GM18868 (cell line): ENCODE results near the gene OTUD4.
"Not testable (repeated sequence)": the region's sequence is repeated elsewhere in the genome, so short reads cannot be mapped to it uniquely, and the experiment has no call there.

Source experiments
- ATAC-seq: cut with Tn5 transposase; IDR thresholded peaks from one replicate; pipeline ENCODE4 v1.9.1; 2021; ENCODE audit warnings: mild to moderate bottlenecking, moderate library complexity; ENCODE audit not compliant: unreplicated experiment

The OTUD4 gene, protein sequence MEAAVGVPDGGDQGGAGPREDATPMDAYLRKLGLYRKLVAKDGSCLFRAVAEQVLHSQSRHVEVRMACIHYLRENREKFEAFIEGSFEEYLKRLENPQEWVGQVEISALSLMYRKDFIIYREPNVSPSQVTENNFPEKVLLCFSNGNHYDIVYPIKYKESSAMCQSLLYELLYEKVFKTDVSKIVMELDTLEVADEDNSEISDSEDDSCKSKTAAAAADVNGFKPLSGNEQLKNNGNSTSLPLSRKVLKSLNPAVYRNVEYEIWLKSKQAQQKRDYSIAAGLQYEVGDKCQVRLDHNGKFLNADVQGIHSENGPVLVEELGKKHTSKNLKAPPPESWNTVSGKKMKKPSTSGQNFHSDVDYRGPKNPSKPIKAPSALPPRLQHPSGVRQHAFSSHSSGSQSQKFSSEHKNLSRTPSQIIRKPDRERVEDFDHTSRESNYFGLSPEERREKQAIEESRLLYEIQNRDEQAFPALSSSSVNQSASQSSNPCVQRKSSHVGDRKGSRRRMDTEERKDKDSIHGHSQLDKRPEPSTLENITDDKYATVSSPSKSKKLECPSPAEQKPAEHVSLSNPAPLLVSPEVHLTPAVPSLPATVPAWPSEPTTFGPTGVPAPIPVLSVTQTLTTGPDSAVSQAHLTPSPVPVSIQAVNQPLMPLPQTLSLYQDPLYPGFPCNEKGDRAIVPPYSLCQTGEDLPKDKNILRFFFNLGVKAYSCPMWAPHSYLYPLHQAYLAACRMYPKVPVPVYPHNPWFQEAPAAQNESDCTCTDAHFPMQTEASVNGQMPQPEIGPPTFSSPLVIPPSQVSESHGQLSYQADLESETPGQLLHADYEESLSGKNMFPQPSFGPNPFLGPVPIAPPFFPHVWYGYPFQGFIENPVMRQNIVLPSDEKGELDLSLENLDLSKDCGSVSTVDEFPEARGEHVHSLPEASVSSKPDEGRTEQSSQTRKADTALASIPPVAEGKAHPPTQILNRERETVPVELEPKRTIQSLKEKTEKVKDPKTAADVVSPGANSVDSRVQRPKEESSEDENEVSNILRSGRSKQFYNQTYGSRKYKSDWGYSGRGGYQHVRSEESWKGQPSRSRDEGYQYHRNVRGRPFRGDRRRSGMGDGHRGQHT

DNA sequence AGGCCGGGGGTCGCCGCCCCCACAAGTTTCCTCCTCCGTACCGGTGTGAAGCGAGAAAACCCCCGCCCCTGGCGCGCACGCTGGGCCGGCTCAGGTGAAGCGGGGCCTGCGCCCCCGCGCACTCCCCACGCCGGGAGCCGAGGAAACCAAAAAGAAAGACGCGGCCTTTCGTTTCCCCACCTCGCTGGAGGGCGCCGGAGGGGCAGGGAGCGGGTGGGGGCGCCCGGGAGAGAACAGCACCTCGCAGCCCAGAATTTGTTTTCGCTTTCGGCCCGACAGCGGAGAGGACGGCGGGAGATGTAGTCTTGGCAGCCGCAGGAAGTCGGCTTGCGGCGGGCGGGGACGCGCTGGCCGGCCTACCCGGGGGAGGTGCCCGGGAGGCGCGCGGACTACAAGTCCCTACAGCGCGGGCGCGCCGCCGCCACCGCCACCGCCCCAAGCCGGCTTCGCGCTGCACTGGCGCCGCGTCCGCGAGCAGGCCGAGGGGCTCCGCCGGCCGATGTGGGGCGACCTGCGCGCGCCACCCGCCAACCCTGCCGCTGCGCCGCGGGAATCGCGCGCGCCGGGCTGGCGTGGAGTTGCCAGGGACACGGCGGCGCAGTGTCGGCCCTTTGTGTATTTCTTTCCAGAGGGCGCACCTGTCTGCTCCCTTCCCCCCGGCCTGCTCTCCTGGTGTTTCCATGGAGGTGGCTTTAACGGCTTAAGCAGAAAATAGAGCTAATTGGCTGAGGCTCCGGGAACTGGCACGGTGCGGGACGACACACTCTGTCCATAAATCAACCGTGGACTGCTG, at the start of gene OTUD4:
Gene OTUD4, minus strand, starts transcription at position 292 of the 793 bp plus-strand sequence. CDS start 616 bp downstream, outside the sequence.
- ATAC-seq, result peak; percentile 82

DNA sequence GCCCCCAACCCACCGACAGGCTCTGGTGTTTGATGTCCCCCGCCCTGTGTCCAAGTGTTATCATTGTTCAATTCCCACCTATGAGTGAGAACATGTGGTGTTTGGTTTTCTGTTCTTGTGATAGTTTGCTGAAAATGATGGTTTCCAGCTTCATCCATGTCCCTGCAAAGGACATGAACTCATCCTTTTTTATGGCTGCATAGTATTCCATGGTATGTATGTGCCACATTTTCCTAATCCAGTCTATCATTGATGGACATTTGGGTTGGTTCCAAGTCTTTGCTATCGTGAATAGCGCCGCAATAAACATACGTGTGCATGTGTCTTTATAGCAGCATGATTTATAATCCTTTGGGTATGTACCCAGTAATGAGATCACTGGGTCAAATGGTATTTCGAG, 42.8 kb upstream of the OTUD4 start:
- ATAC-seq, result not testable (repeated sequence)

DNA sequence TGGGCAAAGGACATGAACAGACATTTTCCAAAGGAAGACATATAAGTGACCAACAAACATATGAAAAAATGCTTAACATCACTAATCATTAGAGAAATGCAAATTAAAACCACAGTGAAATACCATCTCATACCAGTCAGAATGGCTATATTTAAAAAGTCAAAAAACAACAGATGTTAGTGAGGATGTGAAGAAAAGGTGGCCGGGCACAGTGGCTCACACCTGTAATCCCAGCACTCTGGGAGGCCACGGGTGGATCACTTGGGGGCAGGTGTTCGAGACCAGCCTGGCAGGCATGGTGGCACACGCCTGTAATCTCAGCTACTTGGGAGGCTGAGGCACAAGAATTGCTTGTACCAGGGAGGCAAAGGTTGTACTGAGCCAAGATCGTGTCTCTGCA, 41.1 kb upstream of the OTUD4 start:
- not testable (repeated sequence) for ATAC-seq

DNA sequence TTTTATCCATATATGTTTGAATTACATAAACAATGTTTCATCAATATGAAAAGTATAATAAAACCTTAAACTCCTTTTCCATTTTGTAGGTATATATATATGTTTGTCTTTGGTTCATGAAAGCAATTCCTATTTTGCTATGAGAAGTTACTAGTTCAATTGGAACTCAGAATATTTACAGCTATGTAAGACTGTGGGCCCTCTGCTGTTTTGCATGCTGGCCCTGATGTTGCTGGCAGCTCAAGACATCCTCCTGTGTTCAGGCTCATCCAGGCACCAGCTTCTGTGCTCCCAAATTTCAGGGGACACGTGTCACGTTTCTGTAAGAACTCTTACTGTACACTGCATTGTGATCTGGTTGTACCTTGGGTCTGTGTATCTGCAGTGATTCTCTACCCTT, 38.7 kb upstream of the OTUD4 start:
- no peak for ATAC-seq

DNA sequence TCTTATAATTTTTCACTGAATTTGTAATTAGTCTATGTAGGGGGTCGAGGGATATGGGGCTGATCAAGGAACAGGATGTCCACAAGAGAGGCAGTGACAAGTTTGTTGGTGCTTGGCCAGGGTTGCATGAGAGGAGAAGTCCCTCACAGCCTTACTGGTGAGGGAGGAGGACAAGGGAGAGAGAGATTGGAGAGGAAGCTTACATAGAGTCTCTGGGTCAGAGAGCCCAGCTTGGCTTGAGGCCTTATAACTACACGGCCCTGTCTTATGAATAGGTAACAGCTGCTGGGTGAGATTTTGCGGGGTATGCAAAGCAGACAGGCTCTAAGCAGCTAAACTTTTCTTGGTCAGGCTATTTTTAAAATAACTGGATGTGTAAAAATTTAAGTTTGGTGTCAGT, 37.9 kb upstream of the OTUD4 start:
- ATAC-seq, result peak; percentile 84

DNA sequence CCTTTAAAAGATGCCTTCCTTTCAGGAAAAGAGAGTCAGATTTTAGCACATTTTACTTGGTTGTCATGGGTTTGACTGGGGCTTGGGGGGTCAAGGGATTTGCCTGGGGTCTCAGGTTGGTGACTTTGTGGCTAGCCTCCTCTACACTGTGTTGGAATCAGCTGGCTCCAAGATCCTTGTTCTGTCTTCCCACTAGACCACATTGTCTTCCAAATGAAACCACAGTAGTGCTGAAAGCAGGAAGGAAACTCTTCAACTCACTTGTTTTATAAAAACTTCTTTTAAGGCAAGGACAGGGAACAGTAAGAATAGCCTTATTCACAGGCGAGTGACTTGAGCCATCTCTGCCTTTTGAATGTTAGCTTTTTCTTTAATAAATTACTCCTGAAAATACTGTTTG, 37.0 kb upstream of the OTUD4 start:
- ATAC-seq, result no peak

DNA sequence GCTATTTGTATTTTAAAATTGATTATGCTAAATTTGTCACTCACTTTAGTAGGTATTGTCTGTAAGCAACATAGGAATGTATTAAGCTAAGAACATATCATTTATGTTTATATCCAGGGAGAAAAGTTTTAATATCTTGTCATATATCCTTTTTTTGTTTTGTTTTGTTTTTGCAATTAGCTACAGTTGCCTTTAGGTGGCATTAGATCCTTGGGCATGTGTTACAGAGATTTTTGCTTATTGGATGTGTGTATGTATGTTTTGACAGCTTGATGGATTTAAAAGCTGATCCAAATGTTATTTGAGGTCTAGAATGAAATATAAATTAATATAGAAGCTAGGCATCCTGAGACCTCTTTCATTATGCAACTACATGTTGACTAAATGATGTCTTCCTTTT, 36.1 kb upstream of the OTUD4 start:
- no peak for ATAC-seq

DNA sequence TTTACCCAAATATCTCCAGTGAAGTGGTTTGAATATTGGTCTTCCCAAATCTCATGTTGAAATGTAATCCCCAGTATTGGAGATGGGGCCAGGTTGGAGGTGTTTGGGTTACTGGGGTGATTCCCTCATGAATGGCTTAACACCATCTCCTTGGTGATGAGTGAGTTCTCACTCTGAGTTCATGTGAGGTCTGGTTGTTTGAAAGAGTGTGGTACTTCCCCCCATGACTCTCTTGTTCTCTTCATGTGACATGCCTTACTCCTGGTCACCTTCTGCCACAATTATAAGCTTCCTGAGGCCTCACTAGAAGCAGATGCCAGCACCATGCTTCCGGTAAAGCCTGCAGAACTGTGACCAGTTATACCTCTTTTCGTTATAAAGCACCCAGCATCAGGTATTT, 32.9 kb upstream of the OTUD4 start:
- peak; percentile 74 for ATAC-seq

DNA sequence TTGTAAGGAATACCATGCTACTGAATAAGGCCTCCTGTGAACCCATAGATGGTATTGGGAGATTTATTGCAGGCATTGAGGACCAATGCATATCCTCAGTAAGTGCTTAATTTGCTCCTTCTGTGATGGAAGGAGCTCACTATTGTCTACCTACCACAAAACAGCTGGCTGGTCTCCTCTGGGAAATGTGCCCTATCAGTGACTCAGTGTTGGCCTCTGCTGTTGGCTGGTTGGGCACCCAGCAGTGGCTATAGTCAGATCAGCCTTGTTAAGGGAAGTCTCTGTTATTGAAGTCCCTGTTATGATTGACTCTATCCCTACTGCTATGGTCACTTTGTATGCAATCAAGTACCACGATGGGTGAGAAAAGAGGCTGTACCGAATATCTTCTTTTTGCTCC, 27.5 kb upstream of the OTUD4 start:
- ATAC-seq, result no peak

DNA sequence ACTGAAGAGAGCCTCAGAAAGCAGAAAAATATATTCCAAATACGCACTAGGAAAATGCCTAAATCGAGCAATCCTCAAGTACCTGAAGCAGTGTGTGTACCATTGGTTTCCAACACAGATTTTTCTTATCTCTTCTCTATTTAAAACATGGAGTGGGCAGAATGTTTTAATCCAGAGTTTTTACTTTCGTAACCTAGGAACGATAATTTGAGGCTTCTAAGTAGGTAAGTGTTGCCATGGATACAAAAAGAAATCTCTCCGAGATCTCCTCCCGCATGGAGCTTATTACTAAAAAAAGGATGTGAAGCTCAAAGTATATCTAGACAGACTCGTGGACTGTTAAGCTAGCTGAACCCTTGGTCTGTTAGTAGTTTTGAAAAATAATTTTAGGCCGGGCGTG, 23.0 kb upstream of the OTUD4 start:
- no peak for ATAC-seq

DNA sequence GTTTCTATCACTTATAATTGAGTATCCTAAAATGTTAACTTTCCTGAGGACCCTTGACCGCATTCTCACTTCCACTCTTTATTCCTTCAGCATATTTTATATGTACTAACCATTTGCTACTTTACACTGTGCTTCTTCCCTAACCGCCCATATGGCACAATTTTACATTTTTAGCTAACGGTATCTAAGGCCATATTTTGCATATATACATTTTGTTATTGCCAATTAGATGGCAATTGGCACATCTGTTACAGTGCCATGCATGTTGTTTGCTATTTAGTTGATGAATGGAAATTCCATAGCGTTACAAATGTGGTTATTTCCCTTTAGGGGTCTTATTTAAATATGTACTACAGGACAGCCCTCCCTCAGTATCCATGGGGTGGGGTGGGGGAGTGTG, 20.0 kb upstream of the OTUD4 start:
- no peak for ATAC-seq

DNA sequence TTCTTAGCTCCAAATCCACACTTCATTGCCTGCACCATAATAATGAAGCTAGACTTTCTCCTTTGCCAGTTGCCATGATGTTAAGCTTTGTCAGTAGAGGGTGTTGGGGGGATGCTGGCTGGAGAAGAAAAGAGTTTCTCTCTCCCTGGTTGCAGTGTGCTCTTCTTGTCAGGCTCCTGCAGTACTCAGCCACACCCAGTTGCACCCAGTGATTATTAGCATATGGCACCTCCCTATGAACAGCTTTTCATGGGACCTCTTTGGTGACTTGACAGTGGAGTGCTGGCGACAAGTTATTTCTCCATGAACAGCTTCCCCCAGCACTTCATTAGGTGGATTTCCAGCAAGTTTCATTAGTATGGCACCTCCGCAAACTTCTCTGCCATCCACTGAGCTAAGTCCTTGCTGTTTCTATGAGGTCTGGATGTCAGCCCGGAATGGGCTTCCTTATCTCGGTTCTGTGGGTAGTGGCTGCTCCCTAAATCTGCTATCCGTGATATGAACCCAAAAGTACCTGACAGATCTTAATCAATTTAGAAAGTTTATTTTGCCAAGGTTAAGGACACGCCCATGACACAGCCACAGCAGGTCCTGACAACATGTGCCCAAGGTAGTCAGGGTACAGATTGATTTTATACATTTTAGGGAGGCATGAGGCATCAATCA, 18.8 kb upstream of the OTUD4 start:
- no peak for ATAC-seq

DNA sequence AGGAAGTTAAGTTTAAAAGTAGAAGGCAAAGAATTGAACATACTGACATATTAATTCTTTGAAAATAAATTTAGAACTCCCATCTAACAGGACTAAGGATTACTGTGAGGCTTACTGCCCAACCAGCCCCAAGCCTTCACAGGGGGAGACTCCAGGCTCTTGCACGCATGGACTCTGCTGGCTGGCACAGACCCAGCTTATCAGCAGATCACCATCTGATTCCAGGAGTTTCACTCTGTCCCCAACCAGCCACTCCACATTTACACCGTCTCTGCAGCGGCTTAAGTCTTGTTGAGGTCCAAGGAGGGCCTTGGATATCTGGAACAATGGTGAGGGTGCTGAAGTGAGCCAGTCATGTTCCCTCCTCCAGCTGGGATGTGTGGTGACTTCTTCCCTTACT, 16.4 kb upstream of the OTUD4 start:
- no peak for ATAC-seq

DNA sequence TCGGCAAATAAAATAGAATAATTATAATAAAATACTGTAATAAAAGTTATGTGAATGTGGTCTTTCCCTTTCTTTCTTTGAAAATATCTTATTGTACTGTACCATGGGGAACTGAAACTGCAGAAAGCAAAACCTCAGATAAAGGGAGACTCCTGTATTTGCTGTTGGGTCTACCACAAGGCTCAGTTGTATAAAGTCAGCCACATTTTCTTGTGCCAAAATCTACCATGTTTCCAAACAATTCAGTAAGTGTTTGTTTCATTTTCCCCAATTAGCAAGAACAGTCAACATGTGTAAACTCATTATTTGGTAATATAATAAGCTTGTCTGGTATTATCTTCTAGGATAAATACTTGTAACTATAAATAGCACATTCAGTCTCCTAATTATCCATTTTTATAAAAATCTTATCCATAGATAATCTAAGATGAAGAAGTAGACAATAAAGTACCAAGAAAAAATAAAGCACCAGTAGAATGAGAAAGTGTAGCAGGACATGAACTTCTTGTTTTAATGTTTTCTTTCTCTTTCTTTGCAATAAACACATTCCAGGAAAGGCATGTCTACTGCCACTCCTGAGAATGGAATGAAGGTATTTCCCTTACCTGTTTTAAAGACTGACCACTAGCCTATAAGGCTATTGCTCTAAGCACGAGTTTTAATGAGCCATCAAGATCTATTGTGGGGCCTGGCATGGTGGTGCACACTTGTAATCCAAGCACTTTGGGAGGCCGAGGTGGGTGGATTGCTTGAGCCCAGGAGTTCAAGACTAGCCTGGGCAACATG, 15.0 kb upstream of the OTUD4 start:
- peak; percentile 97 for ATAC-seq

DNA sequence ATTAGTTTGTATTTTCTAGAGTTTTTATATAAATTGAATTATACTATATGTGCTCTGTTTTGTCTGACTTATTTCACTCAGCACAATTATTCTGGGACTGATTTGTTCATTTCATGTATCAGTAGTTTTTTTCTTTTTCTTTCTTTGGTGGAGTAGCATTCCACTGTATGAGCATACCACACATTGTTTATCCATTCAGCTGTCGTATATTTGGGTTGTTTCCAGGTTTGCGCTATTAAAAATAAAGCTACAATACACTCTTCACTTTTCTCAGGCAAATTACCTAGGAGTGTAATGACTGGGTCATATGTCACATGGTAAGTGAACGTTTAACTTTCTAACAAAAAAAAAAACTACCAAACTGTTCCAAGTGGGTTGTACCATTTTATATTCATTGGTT, 9.6 kb upstream of the OTUD4 start:
- ATAC-seq, result no peak

DNA sequence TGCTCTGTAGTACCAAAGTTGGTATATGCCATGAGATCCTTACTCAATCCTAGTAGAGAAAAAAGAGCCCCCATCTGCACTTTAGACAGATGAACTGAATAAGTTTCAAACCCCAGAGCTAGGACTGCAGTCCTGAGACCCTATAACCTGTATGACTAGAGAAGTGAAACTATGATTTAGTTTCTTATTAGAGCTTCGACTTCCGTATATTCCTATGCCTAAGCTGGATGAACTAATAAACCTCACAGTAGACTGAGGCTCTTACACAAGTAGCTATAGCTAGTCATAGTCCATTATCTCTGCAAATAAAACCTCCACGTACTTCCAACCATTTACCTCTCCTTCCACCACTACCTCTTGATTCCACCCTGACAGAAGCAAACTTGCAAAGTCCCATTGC, 6.3 kb upstream of the OTUD4 start:
- peak; percentile 92 for ATAC-seq

DNA sequence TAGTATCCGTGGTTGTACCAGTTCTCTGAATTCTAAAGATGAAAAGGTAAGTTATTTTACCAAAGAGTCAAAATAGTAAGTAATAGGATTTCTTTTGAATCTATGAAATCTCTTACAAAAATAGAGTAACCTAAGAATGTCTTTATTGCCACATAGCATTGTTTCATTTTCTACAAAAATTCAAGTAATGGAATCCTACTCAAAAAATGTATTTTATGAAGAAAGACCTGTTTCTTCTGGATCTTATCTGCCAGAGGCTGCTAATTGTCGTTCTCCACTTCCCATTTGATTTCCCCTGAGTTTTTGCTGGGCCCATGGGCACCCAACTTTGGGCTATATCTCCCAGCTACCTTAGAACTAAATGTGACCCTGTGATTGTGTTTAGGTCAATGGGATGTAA, 3.2 kb upstream of the OTUD4 start:
- no peak for ATAC-seq

DNA sequence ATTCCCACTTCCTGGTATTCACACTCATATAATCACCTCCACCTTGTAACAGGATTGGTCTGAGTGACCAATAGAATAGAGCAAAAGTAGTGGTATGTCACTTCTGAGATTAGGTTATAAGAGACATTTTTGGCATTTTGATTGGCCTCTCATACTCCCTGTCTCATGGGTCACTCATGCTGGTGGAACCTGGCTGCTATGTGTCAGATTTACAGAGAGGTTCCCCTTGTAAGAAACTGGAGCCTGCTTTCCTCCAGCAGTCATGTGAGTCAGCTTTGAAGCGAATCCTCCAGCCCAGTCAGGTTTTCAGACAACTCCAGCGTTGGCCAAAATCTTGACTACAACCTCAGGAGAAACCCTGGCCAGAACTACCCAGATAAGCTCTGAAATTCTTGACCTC, 2.6 kb upstream of the OTUD4 start:
- no peak for ATAC-seq

DNA sequence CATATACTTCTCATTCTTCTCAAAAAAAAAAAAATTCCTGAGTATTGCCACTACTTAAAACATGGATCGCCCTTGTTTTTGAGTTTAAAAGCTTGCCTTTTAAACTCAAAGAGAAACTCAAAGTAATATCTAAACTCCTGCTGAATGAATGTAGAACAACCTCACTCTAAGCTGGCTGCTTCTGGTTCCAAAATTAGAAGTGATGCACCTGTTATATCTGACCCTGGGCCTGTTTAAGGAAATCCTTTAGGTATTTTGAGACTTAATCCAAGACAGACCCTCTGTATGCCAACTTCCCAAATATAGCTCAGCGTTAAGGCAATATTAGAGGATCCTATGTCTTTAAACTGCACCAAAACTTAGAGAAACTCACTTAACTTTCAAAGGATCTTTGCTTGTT, 1.8 kb upstream of the OTUD4 start:
- no peak for ATAC-seq
